GM12801 (cell line): ENCODE data around the gene MRPL24.

Experiments
- TF ChIP-seq, protein P1 (sequence below): IDR thresholded peaks from one replicate; pipeline ENCODE4 v1.5.1; 2011; ENCODE audit warnings: control low read depth; ENCODE audit not compliant: insufficient read length; ENCODE audit errors: extremely low read depth

Gene MRPL24

DNA sequence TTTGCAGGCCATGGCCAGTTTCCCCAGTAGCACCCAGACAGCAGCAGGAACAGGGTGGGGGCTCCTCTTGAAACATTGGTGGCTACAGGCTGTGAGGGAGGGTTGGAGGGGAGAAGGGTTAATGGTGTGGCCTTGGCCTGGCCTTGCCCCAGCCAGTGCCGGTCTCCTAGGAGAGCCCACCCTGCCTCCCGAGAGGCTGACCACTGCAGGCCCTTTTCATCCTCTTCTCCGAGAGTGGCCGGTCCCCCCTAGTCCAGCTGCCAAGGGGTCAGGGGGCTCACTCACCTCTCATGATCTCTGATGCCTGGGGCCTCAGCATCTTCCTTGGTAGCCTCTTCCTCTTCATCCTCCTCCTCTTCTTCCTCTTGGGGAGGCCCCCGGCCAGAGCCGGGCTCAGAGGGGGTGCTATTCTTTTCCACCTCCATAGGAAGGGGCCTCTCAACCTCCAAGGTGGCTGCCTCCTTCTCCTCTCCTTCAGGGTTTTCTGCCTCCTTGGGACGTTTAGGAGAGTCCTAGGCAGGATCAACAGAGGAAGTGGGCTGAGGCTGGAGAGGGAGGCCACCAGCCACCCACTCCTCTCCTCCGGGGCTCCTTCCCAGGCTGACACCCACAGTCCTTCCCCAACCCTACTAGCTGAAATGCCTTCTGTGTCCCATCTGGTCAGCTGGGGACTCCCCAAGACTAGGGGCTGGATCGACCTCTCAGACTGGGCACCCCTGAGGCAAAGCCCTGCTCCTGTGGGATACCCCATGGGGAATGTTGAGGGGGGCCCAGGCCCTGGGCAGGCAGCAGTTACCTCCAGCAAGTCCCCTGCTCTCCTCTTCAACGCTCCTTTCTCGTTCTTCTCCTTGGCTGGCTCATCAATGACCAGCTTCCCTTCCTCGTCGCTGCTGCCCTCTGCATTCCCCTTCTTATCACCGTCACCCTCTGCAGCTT is 2.7 kb upstream of the MRPL24 start:
- TF ChIP-seq, protein P1, sequence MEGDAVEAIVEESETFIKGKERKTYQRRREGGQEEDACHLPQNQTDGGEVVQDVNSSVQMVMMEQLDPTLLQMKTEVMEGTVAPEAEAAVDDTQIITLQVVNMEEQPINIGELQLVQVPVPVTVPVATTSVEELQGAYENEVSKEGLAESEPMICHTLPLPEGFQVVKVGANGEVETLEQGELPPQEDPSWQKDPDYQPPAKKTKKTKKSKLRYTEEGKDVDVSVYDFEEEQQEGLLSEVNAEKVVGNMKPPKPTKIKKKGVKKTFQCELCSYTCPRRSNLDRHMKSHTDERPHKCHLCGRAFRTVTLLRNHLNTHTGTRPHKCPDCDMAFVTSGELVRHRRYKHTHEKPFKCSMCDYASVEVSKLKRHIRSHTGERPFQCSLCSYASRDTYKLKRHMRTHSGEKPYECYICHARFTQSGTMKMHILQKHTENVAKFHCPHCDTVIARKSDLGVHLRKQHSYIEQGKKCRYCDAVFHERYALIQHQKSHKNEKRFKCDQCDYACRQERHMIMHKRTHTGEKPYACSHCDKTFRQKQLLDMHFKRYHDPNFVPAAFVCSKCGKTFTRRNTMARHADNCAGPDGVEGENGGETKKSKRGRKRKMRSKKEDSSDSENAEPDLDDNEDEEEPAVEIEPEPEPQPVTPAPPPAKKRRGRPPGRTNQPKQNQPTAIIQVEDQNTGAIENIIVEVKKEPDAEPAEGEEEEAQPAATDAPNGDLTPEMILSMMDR, result no peak

DNA sequence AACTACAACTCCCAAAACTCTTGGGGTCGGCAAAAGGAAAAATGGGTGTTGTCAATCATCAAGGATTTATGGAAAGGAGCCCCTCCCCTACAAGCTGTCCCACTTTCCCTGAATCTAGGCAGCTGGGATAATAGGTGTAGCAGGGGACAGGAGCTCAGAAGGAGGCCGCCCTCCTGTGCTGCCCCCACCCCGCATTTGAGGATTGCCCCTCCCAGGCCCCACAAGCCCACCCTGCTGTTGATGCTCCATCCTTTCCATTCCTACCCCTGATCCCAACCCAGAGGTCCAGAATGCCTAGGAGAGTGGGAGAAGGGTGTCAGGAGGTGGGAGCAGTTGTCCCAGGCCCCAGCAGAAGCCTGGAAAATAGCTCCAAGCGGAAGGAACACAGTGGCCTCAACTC is 1.9 kb upstream of the MRPL24 start:
- TF ChIP-seq, protein P1, result no peak

DNA sequence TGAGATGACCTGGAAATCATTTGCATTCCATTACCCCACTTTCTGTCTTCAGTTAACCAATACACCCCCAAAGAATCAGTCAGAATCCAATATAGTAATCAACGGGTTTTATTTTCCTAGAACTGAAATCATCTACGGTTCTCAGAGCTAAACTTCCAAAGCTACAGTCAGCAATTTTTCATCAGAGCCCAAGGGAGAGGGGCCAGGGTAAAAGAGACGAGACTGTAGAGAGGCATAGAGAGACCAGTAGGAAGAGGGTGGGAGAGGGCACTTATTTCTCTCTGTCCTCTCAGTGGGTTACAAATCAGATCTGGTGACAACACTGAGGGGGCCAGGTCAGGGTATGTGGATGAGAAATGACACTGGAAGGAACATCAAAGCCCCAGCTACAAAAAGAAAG is 1.1 kb upstream of the MRPL24 start:
- TF ChIP-seq, protein P1, result no peak

DNA sequence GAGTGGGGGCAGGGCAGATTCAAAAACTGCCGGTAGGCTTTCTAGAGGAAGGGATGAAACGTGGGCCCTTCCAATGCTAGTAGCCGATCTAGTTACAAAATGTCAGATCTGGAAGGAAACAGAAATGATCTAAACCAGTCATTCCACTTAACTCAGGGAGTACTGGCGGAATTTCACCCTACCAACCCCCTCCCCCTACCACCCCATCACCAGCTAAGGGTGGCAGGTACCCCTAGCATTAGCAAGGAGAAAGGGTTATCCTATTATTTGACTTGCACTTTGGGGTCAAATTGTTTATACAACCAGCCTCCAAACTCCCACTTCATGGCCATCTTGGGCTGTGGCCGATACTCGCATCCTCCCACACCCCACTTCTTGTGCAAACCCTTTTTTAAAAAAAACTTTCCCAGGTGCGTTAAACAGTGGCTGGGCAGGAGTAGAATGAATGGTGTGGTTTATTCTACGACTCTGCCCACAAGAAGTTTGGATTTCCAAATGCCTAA is 644 bp upstream of the MRPL24 start:
- TF ChIP-seq, protein P1, result no peak

- TF ChIP-seq, protein P1, result no peak
These were observed 599 bp downstream of the MRPL24 start for GRCh38 chr1:156740237-156740740.

GRCh38 chr1:156738916-156739315 is 2.0 kb downstream of the MRPL24 start:
- TF ChIP-seq, protein P1, result no peak

DNA sequence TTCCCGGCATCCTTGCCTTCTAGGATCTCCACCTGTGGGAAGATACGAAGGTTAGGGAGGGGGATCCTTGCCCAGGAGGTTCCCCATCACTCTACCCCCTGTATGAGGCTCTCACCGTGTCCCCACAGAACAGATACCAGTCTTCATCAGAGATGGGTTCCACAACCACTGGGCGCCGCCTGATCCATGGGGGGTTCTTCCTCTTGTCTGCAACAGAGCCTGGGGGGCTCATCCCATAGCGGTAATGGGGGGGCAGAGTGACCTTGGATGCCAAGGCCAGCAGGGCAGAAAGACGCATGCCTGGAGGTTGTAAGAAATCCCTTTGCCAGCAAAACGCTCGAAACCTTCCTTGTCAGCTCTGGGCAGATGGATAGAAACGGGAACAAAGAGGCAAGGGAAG is 2.5 kb downstream of the MRPL24 start:
- TF ChIP-seq, protein P1, result no peak
